Astrocyte of the cerebellum (primary cell): Measurements from ENCODE around the gene MIS18A.

ENCODE experiments used
- DNase-seq: peaks from one replicate; pipeline ENCODE4 v3.0.0-alpha.2; 2011; ENCODE audit warnings: low read depth
- H3K4me3 ChIP-seq: 2 replicates; pipeline ENCODE4 v1.5.1; 2011; ENCODE audit warnings: mild to moderate bottlenecking, low read depth, low read length, moderate library complexity
- in situ Hi-C: cut with HindIII; loops from 2 replicates; pipeline ENCODE4 v1.10.0; 2017; ENCODE audit warnings: low sequenced_read_pairs
- TF ChIP-seq, protein P1 (sequence below): IDR thresholded peaks from 2 replicates; pipeline ENCODE4 v1.5.1; 2012; ENCODE audit warnings: low read length, low read depth, moderate library complexity, mild to moderate bottlenecking; ENCODE audit errors: missing control alignments

The MIS18A gene, protein sequence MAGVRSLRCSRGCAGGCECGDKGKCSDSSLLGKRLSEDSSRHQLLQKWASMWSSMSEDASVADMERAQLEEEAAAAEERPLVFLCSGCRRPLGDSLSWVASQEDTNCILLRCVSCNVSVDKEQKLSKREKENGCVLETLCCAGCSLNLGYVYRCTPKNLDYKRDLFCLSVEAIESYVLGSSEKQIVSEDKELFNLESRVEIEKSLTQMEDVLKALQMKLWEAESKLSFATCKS

GRCh38 chr21:32278518-32279376, at the start of gene MIS18A:
Gene MIS18A (minus strand): TSS chr21:32279049. CDS start chr21:32279014, 35 bp downstream.
- DNase-seq, result peak; percentile 84
- TF ChIP-seq, protein P1, sequence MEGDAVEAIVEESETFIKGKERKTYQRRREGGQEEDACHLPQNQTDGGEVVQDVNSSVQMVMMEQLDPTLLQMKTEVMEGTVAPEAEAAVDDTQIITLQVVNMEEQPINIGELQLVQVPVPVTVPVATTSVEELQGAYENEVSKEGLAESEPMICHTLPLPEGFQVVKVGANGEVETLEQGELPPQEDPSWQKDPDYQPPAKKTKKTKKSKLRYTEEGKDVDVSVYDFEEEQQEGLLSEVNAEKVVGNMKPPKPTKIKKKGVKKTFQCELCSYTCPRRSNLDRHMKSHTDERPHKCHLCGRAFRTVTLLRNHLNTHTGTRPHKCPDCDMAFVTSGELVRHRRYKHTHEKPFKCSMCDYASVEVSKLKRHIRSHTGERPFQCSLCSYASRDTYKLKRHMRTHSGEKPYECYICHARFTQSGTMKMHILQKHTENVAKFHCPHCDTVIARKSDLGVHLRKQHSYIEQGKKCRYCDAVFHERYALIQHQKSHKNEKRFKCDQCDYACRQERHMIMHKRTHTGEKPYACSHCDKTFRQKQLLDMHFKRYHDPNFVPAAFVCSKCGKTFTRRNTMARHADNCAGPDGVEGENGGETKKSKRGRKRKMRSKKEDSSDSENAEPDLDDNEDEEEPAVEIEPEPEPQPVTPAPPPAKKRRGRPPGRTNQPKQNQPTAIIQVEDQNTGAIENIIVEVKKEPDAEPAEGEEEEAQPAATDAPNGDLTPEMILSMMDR, result no peak
- peak within 1 kb of the TSS; percentile 80 for H3K4me3 ChIP-seq
- in situ Hi-C loops, result no loop called here

- TF ChIP-seq, protein P1, result no peak
- in situ Hi-C loops, result no loop called here
- no peak for DNase-seq
- H3K4me3 ChIP-seq, result no peak overlapping the region
These were observed 49.7 kb upstream of the MIS18A start for GRCh38 chr21:32328595-32328994.

GRCh38 chr21:32325706-32326105, 46.9 kb upstream of the MIS18A start:
- TF ChIP-seq, protein P1, result no peak
- no peak for DNase-seq
- in situ Hi-C loops, result no loop called here
- no peak overlapping the region for H3K4me3 ChIP-seq

- TF ChIP-seq, protein P1, result no peak
- no peak overlapping the region for H3K4me3 ChIP-seq
- in situ Hi-C loops, result no loop called here
- no peak for DNase-seq
These were observed 43.8 kb upstream of the MIS18A start for GRCh38 chr21:32322676-32323075.

DNA sequence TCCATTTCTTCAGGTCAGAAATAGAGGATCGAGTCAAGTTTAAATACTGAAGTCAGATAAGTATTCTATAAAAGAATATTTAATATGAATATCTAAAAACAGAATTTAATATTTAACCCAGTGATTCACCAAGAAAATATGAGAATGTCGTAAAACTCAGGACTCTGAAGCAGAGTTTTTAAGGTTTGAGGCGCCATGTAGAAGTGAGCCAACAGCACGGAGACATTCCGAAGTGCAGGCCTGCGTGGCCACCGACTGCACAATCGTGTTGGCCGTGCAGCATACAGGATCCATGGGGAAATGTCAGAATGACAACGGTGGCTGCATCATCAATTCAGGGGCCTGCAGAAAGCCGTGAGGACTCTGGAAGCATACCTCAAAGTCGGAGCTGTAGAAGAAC, 43.3 kb upstream of the MIS18A start:
- H3K4me3 ChIP-seq, result no peak overlapping the region
- DNase-seq, result no peak
- in situ Hi-C loops, result no loop called here
- TF ChIP-seq, protein P1, result no peak

DNA sequence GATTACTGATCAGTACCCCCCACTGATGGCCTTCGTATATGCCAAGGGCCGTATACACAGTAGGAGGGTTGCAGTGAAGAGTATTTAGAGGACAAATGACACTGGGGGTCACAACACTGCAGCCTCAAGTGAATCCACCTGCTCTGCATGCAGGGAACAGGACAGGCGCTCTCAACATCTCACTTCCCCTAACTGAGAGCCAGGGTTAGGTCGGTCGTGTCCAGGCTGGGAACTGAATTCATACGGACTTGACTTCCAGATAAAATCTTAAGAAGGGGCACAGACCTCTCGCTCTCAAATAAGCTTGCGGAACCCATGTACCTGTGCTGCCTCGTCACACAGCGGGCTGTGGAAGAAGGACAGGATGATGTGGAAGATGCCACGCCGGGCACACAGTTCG, 42.6 kb upstream of the MIS18A start:
- H3K4me3 ChIP-seq, result no peak overlapping the region
- TF ChIP-seq, protein P1, result no peak
- no peak for DNase-seq
- in situ Hi-C loops, result no loop called here
